ENCODE results near the gene NPHP4.

The NPHP4 gene

DNA sequence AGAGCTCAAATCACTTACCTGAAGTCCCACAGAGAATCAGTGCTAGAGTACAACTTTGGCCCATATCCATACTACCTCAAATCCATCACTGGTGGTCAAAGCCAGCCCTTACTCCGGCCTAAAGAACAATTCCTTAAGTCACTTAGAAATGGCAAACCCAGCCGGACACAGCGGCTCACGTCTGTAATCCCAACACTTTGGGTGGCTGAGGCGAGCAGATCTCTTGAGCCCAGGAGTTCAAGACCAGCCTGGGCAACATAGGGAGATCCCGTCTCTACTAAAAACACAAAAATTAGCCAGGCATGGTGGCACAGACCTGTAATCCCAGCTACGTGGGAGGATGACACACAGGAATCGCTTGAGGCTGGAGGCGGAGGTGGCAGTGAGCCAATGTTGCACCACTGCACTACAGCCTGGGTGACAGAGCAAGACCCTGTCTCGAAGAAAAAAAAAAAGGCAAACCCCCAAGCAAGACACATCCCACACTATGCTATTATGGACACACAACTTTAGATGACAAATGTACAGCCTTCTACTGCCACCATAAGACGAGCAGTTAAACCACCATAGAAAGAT is 24.0 kb downstream of the NPHP4 start:
- no peak for DNase-seq

DNA sequence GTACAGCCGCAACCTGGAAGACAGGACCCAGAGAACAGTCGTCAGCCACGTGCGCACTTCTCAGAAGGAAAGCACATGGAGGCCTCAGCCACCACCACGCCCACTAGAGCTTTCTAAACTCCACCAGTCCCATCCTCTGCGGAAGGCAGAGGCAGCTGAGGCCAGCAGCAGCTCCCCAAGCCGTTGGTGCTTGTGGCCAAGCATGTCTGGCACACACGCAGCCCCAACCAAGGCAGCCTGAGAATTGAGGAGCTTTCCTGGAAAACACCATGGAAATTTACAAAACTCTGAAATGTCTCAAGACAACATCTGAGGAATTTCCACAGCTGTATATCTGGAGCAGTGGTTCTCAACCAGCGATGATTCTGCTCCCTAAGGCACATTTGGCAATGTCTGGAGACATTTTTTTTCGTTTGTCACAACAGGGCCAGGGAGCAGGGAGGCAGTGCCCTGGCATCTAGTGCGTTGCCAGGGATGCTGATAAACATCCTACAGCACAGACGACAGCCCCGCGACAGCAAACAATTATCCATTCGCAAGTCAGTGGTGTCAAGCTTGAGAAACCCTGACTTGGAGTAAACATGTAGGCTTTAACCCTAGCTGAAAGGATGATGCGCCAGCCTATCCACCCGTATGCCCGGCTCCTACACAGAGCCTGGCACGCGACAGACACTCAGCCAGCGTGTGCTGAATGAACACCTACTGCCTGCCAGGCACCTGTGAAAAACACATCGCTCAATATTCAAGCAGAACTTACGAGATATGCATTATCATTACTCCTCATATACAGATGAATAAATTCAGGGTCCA is 24.7 kb downstream of the NPHP4 start:
- no peak for DNase-seq

DNA sequence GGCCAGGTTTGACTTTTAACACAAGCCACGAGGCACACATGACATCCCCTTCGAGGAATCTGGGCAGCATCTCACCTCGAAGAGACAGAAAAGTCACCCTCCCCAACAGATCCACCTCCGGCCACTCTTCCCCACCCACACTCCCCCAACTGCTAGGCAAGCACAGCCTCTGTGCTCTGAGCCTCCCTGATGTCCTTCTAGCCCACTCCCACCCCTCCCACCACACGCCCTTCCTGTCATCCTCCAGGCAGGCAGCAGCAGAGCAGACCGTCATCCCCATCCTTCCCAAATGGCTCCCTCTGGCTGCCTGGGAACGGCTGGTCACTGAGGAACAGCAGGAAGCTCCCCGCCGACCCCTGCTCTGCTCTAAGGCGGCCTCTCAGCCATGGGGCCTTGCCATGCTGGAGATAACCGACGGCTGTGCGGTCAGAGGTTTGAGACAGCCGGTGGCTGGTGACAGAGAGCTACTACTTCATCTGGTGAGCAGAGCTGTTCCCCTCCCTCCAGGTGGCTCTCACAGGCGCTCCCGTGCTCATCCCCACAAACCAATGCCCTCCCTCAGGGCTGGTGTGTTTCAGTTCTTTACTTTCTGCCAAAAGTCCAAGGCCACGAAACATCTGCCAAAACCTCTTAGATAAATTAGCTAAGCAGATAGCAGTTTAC is 25.6 kb downstream of the NPHP4 start:
- DNase-seq, result no peak

DNA sequence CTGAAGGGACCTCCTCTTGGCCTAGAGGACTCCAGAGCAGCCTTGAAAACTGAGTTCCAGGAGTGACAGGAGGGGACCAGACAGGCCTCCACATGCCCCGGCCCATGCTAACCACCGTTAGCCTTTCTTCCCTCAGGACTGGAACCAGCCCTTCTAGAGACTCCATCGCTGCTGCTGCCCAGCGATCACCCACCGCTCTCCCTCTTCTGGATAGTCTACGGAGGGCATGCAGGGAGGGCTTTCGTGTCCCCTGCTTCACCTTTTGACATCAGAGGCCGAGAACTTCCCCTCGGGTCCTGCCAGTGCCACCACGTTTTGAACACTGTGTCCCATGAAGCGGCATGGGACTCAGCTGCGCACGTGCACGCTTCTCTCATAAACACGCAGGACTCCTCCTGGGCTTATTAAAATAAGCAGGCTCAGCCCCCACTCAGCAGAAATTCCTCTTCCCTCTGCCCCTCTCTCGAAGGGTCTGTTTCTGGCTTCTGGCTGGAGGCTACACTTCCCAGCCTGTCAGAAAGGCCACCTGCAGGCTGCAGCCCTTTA is 26.6 kb downstream of the NPHP4 start:
- DNase-seq, result no peak

DNA sequence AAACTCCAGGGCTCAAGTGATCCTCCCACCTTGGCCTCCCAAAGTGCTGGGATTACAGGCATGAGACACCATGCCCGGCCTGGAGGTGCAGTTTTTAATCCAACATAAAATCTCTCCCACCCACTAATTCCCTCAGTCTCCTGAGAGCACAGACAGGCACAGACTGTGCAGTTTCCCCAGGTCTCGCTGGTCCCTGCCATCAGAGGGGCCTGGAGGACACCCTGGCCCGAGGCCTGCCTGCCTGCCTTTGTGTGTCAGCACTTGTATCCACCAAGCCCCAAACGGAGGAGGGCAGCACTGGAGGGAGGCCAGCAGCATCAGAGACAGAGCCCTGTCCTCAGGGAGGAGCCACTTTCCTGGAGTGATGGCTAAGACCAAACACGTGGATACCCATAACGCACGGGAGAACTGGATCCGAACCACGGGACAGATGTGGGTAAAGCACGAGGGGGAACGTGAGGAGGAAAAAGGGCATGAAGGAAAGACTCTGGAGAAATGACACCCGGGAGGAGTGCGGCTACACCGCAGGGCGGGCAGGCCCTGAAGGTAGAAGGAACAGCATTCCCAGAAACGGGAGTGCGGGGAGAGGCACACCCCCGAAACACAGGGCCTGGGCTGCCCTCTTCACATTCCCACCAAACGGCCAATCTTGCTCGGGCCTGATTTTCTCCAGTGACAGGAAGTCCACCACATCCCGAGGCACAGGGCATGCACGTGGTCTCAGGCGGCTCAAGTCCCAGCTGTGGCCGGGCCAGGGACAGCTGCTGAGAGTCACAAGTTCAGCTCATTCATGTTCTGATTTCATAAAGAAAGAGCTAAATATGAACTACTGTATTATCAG is 29.7 kb downstream of the NPHP4 start:
- no peak for DNase-seq

DNA sequence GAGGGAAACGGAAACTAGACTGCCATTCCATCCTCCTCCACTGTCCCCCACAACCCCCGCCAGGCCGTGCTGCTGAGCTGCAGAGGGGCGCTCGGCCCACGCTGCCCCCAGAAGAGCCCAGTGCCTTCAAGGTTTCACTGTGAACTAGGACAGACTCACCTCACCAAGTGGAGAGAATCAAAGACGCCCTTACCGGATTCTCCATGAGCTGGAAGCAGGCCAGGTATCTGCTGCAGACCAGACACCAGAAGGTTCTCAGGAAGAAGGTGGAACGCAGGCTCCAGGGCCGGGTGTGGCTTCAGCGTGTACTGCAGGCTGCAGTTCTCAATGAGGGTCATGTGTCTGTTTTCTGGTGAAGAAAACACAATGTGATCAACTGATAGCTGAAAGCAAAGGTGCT is 30.6 kb downstream of the NPHP4 start:
- DNase-seq, result no peak

DNA sequence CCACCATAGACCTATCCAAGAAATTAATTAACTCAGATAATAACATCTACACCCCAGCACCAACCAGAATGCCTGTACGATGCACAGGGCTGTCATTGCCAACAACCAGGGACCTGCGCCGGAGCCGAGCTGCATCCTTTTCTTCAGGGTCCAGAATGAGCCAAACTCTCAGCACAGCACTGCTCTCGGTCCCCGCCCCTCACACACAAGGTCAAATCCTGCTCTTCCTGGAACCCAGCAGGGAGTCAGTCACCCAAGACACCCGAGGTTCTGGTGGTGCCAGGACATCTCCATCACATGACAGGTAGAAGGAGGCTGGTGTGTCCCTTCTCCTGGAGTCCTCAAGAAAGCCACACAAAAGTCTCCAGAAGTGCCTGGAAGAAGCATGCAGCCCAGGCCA is 31.9 kb downstream of the NPHP4 start:
- DNase-seq, result no peak

DNA sequence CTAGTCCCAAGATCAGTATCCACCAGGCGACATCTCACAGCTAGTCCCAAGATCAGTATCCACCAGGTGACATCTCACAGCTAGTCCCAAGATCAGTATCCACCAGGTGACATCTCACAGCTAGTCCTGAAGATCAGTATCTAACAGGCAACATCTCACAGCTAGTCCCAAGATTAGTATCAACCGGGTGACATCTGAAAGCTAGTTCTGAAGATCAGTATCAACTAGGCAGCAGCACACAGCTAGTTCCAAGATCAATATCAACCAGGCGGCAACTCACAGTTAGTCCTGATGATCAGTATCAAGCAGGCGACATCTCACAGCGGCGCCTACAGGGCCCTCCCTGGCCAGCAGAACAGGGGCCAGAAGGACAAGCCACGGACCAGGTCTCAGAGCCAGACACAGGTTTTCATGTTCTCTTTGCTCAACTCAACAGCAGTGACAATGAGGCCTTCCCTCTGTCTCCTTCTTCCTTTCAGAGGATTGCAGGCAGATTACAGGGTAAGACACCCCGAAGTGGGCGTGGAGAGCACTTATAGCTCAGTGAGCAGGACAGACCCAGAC is 32.5 kb downstream of the NPHP4 start:
- no peak for DNase-seq

DNA sequence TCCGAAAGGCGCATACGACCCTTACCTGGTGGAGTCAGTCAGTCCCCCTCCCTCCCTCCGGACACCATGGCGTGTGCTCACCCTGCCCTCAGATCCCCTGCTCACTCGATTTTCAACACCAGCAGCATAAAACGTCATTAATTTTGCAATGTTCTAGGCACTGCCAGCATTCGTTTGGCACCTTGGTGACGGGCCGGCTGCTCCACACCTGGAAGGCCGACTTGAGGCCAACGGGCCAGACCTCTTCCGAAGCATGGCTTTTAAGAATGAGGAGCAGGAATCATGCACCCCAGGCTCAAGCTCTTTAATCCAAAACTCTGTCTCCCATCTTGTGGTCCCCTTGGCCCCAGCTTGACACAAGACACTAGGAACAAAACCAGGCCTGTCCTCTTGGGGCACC is 33.1 kb downstream of the NPHP4 start:
- DNase-seq, result no peak

DNA sequence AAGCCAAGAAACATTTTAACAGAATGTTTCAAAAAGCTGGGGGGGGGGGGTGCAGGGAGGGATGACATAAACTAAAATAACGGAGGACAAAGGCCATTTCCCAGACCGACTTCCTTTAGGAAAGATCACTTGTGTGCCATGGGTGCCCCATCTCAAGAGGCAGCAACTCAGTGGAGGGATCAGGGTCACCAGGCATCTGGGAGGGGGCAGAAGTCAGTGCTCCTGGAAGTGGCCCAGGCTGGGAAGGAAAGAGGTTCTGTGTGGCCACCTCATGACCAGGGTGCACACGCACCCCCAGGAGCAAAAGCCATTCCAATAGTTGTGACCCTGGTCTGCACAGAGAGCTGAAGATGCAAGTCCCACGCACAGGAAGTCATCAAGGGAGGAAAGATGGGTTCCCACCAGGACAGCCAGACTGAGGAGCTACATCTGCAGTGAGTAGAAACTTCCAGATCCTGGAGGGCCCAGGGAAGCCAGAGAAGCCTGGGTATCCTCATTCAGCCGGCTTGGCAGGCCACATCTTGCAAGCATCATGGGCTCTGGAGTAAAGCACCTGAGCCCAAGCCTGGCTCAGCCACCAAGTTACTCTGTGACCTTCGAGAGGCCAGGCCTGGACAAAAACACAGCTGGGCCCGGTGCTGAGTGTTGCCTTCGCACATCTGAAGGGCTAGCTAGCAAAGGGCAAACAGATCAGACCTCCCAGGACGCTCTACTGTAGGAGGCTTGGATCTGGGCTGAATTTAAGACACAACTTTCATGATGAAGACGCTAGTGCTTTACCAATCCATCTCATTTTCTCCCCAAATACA is 36.0 kb downstream of the NPHP4 start:
- no peak for DNase-seq

DNA sequence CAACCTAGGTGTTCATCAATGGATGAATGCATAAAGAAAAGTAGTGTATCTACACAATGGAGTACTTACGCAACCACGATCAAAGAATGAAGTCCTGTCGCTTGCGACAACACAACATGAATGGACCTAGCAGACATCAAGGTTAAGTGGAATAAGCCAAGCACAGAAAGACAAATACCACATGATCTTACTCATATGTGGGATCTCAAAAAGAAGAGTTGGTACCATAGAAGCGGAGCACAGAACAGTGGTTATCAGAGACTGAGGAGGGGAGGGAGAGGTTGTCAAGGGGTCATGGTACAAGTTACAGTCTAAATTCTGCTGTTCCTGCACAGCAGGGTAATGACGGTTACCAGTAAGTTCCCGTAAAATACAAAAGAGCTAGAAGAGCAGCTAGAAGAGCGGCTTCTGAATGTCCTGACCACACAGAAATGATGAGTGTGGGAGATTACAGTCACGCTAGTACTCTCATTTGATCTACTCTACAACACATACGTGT is 36.7 kb downstream of the NPHP4 start:
- DNase-seq, result no peak

DNA sequence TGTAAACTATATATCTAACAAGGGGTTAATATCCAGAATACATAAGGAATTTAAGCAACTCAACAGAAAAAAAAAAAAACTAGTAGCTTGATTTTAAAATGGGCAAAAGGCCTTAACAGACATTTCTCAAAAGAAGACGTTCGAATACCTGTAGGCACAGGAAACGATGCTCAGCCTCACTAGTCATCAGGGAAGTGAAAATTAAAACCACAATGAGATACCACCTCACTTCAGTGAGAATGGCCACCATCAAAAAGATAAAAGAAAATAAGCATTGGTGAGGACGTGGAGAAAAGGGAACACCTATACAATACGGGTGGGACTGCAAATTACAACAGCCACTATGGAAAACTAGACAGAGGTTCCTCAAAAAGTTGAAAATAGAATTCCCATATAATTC is 37.3 kb downstream of the NPHP4 start:
- DNase-seq, result no peak

DNA sequence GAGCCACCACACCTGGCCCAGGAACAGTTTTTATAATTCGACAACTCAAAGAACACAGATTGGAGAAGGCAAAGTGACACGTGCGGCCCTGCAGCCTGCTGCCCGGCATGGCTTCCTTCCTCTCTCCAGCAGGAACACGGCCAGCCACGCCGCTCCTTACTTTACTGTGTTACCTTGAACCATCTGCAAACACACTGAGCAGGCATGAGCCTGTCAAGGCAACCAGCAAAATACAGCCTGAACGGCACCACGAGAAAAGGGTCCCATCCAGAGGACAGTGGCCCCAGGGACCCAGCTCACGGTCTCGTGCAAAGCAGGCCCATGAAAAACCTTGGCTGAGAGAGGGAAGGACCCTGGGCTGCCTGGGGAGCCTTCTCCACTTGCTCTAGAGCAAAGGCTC is 38.8 kb downstream of the NPHP4 start:
- no peak for DNase-seq

DNA sequence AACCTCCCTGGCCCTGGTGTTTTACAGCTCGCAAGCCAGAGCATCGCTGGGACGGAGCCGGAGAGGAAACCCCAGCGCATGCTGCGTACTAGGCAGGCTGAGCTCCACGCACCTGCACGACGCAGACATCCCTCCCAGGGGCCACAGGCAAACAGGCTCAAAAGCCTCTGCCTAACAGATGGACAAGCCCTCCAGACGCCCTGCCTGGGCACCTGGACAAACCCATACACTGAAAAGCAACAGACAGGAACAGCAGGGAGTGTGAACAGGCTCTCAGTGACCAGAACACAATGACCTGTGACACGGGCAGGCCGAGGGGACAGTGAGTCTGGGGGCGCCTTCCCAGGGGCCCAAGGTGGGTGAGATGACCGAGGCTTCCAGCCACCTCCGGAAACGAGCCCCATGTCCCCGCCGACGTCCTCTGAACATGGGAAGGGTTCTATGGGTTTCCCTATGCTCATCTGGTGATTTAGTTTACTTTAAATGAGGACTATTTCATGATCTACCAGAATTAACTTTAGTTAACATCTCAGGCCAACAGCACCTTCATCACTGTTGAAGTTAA is 40.3 kb downstream of the NPHP4 start:
- DNase-seq, result no peak

DNA sequence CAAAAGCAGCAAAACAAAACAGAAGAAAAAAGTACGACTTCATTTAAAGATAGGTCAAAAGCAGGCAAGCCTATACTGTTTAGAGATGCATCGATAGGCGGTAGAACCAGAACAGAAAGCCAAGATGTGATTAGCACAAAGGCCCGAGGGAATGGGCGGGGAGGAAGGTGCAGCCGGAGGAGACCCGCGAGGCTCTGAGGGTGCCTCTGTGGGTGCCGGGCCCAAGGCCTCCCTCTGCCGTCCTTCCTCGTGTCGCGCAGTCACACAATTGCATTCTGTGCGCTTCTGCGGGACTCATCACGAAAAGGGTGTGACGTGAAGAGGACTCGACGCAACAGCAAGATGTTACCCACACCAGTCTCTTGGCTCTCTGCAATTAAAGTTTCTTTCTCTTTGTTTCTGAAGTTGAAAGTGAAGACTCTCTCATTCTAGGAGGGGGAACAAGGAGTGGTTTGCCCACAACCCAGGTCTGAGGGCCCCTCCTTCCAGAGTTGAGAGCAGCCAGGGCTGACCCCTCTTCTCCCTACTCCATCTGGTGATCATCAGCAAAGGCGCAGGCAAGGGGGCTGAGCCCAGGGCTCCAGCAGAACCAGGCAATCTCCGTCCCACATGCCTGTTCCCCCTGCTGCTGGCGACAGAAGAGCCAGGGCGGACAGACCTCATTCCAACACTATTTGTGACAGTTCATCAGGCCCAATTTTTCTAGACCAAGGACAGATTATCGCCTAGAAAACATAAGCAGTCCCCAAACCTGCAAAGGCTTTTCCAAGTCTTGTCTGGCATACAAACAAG is 41.0 kb downstream of the NPHP4 start:
- no peak for DNase-seq

DNA sequence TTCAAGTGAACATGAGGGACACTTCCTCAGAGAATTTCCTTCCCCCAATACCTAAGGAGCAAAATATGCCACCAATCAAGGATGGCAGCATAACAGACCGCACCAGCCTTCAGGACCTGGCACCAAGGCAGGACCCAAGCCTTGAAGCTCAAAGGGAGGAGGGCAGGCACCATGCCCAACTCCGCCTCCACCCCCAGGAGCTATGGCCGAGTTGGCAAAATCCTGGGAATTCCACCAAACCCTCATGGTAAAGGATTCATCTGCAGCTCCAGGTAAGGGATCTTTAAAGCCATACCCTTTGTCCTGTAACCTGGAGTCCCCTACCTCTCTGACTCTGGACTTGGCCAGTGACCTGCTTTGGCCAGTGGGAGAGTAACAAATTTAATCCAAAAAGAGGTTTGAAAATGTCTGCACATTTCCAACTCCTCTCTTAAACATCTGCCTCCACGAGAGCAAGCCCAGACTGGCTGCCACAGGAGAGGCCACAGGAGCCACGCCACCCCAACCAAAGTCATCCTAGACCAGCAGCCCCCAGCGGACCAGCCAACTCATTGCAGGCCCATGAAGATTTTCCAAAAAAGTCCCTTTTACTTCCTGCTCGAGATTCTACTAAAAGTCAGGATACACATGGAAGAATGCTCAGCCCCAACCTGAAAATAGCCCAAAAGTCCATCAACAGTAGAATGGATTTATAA is 41.9 kb downstream of the NPHP4 start:
- DNase-seq, result no peak

DNA sequence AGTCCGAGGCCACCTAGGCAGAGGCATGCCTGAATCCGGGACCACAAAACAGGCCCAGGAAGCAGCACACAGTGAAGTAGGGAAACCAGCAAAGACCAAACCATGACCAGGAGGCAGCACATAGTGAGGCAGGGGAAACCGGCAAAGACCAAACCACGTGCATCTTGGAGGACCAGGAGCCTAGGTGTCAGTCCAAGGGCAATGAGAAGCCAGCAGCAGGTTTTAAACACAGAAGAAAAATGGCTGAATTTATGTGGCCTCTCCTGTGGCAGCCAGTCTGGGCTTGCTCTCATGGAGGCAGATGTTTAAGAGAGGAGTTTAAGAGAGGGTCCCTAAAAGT is 42.5 kb downstream of the NPHP4 start:
- no peak for DNase-seq

DNA sequence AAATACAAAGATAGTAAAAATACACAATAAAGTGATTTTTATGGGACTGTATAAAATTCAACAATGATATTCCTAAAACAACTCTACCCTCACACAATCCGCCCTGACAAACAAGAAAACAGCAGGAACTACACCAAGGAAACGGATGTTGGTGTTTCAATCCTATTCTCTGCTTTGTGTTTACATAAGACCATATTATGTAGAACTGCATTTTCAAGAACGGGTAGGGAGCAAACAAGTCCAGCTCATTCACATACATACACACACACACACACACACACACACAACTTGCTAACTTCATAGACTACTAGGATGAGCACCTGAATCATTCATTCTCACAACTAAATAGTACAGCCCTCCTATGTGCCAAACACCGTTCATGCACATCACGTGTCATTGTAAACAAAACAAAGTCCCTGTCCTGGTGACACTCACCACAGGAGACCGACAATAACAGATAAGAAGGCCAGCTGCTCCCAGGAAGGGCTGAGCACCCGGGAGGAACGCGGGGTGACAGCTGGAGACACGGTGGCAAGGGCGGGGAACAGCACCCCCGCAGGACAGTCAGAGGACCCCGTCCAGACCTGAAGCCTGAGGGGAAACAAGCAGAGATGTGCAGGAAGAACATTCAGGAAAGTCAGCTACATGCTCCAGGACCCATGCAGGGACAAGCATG is 43.0 kb downstream of the NPHP4 start:
- DNase-seq, result no peak

DNA sequence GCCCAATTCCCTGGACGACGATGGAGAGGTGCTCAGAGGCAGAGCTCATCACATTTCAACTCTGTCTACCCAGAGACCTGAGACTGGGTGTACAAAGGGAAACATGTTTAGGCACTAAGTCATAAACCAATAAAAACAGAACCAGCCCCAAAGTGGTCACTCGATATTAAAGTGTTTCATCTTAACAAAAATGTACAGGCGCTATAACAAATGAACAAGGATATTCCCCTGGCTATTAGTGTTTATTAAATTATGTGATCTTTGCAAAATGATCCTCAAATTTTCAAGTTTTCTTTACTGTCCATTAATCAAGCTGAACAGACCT is 43.6 kb downstream of the NPHP4 start:
- DNase-seq, result no peak

Measured in amniotic stem cell (primary cell).